ENCODE measurements around the gene SCT. TPM values are rescaled to one million over a fixed set of nuclear protein-coding genes. Genes with fewer than 3 reads are reported as not detected.

The SCT gene
- polyA plus RNA-seq, 1 donor from 2014 or later, result not detected

DNA sequence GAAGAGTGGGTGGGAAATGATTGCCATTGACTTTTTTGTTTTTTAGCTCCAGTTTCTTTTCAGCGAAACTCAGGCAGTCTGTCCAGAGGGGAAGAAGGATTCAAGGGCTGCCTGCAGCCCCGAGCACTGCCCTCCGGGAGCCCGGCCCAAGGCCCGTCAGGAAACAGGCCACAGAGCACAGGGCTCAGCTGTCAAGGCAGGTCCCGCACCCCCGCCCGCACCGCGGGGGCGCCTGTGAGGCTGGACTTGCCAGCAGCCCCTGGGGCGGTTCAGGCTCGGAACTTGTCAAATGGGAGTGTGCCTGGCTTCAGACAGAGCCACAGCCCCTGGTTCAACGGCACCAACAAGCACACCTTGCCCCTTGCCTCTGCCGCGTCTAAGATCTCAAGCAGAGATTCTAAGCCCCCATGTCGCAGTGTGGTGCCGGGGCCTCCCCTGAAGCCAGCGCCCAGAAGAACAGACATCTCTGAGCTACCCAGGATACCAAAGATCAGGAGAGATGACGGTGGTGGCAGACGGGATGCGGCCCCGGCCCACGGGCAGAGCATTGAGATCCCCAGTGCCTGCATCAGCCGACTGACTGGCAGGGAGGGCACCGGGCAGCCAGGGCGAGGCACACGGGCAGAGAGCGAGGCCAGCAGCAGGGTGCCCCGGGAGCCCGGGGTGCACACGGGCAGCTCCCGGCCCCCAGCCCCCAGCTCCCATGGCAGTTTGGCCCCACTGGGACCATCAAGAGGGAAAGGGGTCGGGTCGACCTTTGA, 19.8 kb downstream of the SCT start:
- Histone ChIP-seq H3K36me3 (ENCODE audit: insufficient read depth, low read length) (no peaks in the 10 kb centered on the region), H3K9ac (ENCODE audit: low read length) (no peak overlapping the region), H3K27me3 (ENCODE audit: insufficient read depth, low read depth, low read length) (no peaks in the 10 kb centered on the region), H3F3A (ENCODE audit: insufficient read depth, low read length, poor library complexity, severe bottlenecking) (no peaks in the 10 kb centered on the region), H3K4me3 (ENCODE audit: low read length) (no peak overlapping the region), H2AFZ (ENCODE audit: low read depth, low read length) (no peak overlapping the region), H4K20me1 (ENCODE audit: insufficient read depth) (no peaks in the 10 kb centered on the region), H3K27ac (ENCODE audit: low read length) (no peak overlapping the region), H3K79me2 (replicated peaks; ENCODE audit: insufficient read depth, low read length) (no peaks in the 10 kb centered on the region), H3K4me2 (ENCODE audit: low read length) (no peak overlapping the region), H3K9me2 (ENCODE audit: insufficient read depth, low read length) (no peaks in the 10 kb centered on the region), H3K9me3 (ENCODE audit: low read length) (no peaks in the 10 kb centered on the region)
- no peak for TF ChIP-seq SMC3 (conservative IDR thresholded peaks at IDR 0.05; ENCODE audit: poor library complexity)
- no peak for TF ChIP-seq TAF1 (IDR thresholded peaks at IDR 0.05; ENCODE audit: low read depth)
- TF ChIP-seq, protein P1, sequence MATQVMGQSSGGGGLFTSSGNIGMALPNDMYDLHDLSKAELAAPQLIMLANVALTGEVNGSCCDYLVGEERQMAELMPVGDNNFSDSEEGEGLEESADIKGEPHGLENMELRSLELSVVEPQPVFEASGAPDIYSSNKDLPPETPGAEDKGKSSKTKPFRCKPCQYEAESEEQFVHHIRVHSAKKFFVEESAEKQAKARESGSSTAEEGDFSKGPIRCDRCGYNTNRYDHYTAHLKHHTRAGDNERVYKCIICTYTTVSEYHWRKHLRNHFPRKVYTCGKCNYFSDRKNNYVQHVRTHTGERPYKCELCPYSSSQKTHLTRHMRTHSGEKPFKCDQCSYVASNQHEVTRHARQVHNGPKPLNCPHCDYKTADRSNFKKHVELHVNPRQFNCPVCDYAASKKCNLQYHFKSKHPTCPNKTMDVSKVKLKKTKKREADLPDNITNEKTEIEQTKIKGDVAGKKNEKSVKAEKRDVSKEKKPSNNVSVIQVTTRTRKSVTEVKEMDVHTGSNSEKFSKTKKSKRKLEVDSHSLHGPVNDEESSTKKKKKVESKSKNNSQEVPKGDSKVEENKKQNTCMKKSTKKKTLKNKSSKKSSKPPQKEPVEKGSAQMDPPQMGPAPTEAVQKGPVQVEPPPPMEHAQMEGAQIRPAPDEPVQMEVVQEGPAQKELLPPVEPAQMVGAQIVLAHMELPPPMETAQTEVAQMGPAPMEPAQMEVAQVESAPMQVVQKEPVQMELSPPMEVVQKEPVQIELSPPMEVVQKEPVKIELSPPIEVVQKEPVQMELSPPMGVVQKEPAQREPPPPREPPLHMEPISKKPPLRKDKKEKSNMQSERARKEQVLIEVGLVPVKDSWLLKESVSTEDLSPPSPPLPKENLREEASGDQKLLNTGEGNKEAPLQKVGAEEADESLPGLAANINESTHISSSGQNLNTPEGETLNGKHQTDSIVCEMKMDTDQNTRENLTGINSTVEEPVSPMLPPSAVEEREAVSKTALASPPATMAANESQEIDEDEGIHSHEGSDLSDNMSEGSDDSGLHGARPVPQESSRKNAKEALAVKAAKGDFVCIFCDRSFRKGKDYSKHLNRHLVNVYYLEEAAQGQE (IDR thresholded peaks at IDR 0.05; ENCODE audit: borderline replicate concordance), result no peak
- TF ChIP-seq RAD21 (conservative IDR thresholded peaks at IDR 0.05), result no peak
- TF ChIP-seq EP300 (conservative IDR thresholded peaks at IDR 0.05; ENCODE audit: poor library complexity, severe bottlenecking), result no peak
- no peak for TF ChIP-seq POLR2AphosphoS5 (IDR thresholded peaks at IDR 0.05)
- TF ChIP-seq, protein P2, sequence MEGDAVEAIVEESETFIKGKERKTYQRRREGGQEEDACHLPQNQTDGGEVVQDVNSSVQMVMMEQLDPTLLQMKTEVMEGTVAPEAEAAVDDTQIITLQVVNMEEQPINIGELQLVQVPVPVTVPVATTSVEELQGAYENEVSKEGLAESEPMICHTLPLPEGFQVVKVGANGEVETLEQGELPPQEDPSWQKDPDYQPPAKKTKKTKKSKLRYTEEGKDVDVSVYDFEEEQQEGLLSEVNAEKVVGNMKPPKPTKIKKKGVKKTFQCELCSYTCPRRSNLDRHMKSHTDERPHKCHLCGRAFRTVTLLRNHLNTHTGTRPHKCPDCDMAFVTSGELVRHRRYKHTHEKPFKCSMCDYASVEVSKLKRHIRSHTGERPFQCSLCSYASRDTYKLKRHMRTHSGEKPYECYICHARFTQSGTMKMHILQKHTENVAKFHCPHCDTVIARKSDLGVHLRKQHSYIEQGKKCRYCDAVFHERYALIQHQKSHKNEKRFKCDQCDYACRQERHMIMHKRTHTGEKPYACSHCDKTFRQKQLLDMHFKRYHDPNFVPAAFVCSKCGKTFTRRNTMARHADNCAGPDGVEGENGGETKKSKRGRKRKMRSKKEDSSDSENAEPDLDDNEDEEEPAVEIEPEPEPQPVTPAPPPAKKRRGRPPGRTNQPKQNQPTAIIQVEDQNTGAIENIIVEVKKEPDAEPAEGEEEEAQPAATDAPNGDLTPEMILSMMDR (IDR thresholded peaks at IDR 0.05; ENCODE audit: poor library complexity, severe bottlenecking), result no peak
- no peak for TF ChIP-seq MXI1 (conservative IDR thresholded peaks at IDR 0.05; ENCODE audit: poor library complexity, severe bottlenecking)
- no peak for TF ChIP-seq EZH2 (IDR thresholded peaks at IDR 0.05; ENCODE audit: borderline replicate concordance, insufficient read depth, low read length, poor library complexity, severe bottlenecking)

DNA sequence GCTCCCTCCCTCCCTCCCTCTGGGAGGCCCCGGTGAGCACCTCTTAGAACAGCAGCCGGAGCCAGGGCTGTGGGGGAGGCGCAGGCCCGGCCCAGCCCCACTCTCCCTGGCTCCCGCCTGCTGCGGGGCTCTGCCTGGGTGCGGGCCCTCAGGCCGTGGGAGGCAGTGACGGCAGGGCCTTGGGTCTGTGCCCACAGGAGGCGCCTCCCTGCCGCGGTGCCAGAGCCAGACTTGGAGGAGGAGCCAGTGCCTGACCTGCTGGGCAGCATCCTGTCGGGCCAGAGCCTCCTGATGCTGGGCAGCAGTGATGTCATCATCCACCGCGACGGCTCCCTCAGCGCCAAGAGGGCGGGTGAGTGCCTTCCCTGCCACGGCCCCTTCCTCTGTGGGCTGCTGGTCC, 20.7 kb downstream of the SCT start:
- TF ChIP-seq MXI1 (conservative IDR thresholded peaks at IDR 0.05; ENCODE audit: poor library complexity, severe bottlenecking) (no peak), EP300 (conservative IDR thresholded peaks at IDR 0.05; ENCODE audit: poor library complexity, severe bottlenecking) (no peak), TAF1 (IDR thresholded peaks at IDR 0.05; ENCODE audit: low read depth) (no peak), POLR2AphosphoS5 (IDR thresholded peaks at IDR 0.05) (no peak), EZH2 (IDR thresholded peaks at IDR 0.05; ENCODE audit: borderline replicate concordance, insufficient read depth, low read length, poor library complexity, severe bottlenecking) (no peak), RAD21 (conservative IDR thresholded peaks at IDR 0.05) (no peak)
- TF ChIP-seq, protein P1 (IDR thresholded peaks at IDR 0.05; ENCODE audit: borderline replicate concordance), result no peak
- TF ChIP-seq, protein P2 (IDR thresholded peaks at IDR 0.05; ENCODE audit: poor library complexity, severe bottlenecking), result no peak
- Histone ChIP-seq H3K9ac (ENCODE audit: low read length) (no peak overlapping the region), H3K79me2 (replicated peaks; ENCODE audit: insufficient read depth, low read length) (no peaks in the 10 kb centered on the region), H4K20me1 (ENCODE audit: insufficient read depth) (no peaks in the 10 kb centered on the region), H3K27me3 (ENCODE audit: insufficient read depth, low read depth, low read length) (no peaks in the 10 kb centered on the region), H3K27ac (ENCODE audit: low read length) (no peak overlapping the region), H3F3A (ENCODE audit: insufficient read depth, low read length, poor library complexity, severe bottlenecking) (no peaks in the 10 kb centered on the region), H3K9me2 (ENCODE audit: insufficient read depth, low read length) (no peaks in the 10 kb centered on the region), H3K4me2 (ENCODE audit: low read length) (no peak overlapping the region), H3K9me3 (ENCODE audit: low read length) (no peaks in the 10 kb centered on the region), H2AFZ (ENCODE audit: low read depth, low read length) (no peak overlapping the region), H3K4me3 (ENCODE audit: low read length) (no peak overlapping the region), H3K36me3 (ENCODE audit: insufficient read depth, low read length) (no peaks in the 10 kb centered on the region)

All from neural cell (in vitro differentiated cells).